ENCODE data around the gene CIART.
A peak's percentile ranks its signal among the peaks of the same experiment; 100 is the strongest.

Gene CIART

GRCh38 chr1:150262388-150263320, 19.7 kb upstream of the CIART start:
- H3K36me3 ChIP-seq (ENCODE audit: insufficient read depth, low read length): peaks cover 31% of the 10 kb centered on the region
- no peaks in the 10 kb centered on the region for H3F3A ChIP-seq (ENCODE audit: insufficient read depth, low read length)
- H3K4me1 ChIP-seq (ENCODE audit: insufficient read depth, low read length, severe bottlenecking): peaks cover 18% of the 10 kb centered on the region
- no peaks in the 10 kb centered on the region for H3K9me2 ChIP-seq (ENCODE audit: low read depth, low read length)
- H3K79me2 ChIP-seq (ENCODE audit: insufficient read depth, low read length): no peaks in the 10 kb centered on the region
- no peaks in the 10 kb centered on the region for H3K9me3 ChIP-seq (ENCODE audit: low read length)
- H3K4me3 ChIP-seq (ENCODE audit: low read depth, low read length, poor library complexity, severe bottlenecking): no peak overlapping the region
- H2AFZ ChIP-seq (ENCODE audit: low read length): no peak overlapping the region
- no peak for TF ChIP-seq EZH2 (IDR thresholded peaks at IDR 0.05; ENCODE audit: borderline replicate concordance, low read length)
- peak; percentile 27; the same call in 1 of the 2 replicates for TF ChIP-seq CTCF (IDR thresholded peaks at IDR 0.05; ENCODE audit: low read length)
- H3K9ac ChIP-seq (ENCODE audit: low read length): no peak overlapping the region
- no peak overlapping the region for H3K27ac ChIP-seq (ENCODE audit: low read depth, low read length, poor library complexity, severe bottlenecking)
- no peaks in the 10 kb centered on the region for H3K27me3 ChIP-seq (ENCODE audit: insufficient read depth, low read length)
- peak overlapping the region; percentile 15; the same call in 1 of the 2 replicates for H3K4me2 ChIP-seq (ENCODE audit: low read length)
- no peaks in the 10 kb centered on the region for H4K20me1 ChIP-seq (ENCODE audit: insufficient read depth, low read length)

- Histone ChIP-seq H3K9me3 (ENCODE audit: low read length) (no peaks in the 10 kb centered on the region), H3F3A (ENCODE audit: insufficient read depth, low read length) (no peaks in the 10 kb centered on the region), H3K9me2 (ENCODE audit: low read depth, low read length) (no peaks in the 10 kb centered on the region), H3K4me1 (ENCODE audit: insufficient read depth, low read length, severe bottlenecking) (peaks cover 23% of the 10 kb centered on the region), H3K27ac (ENCODE audit: low read depth, low read length, poor library complexity, severe bottlenecking) (no peak overlapping the region), H3K79me2 (ENCODE audit: insufficient read depth, low read length) (peaks cover 8% of the 10 kb centered on the region), H3K27me3 (ENCODE audit: insufficient read depth, low read length) (no peaks in the 10 kb centered on the region), H3K4me3 (ENCODE audit: low read depth, low read length, poor library complexity, severe bottlenecking) (no peak overlapping the region), H3K9ac (ENCODE audit: low read length) (no peak overlapping the region), H3K36me3 (ENCODE audit: insufficient read depth, low read length) (peaks cover 31% of the 10 kb centered on the region), H2AFZ (ENCODE audit: low read length) (no peak overlapping the region), H3K4me2 (ENCODE audit: low read length) (no peak overlapping the region), H4K20me1 (ENCODE audit: insufficient read depth, low read length) (no peaks in the 10 kb centered on the region)
- no peak for TF ChIP-seq CTCF (IDR thresholded peaks at IDR 0.05; ENCODE audit: low read length)
- no peak for TF ChIP-seq EZH2 (IDR thresholded peaks at IDR 0.05; ENCODE audit: borderline replicate concordance, low read length)
These were observed 18.8 kb upstream of the CIART start for GRCh38 chr1:150263549-150263948.

- H3K4me1 ChIP-seq (ENCODE audit: insufficient read depth, low read length, severe bottlenecking): peaks cover 36% of the 10 kb centered on the region
- TF ChIP-seq CTCF (IDR thresholded peaks at IDR 0.05; ENCODE audit: low read length) (no peak), EZH2 (IDR thresholded peaks at IDR 0.05; ENCODE audit: borderline replicate concordance, low read length) (no peak)
These were observed 14.5 kb upstream of the CIART start for GRCh38 chr1:150267896-150268295.

More at GRCh38 chr1:150267896-150268295, 14.5 kb upstream of the CIART start:
- H3K36me3 ChIP-seq (ENCODE audit: insufficient read depth, low read length): peaks cover 31% of the 10 kb centered on the region
- H3K4me3 ChIP-seq (ENCODE audit: low read depth, low read length, poor library complexity, severe bottlenecking): peak overlapping the region; percentile 80
- no peaks in the 10 kb centered on the region for H4K20me1 ChIP-seq (ENCODE audit: insufficient read depth, low read length)
- no peaks in the 10 kb centered on the region for H3F3A ChIP-seq (ENCODE audit: insufficient read depth, low read length)
- peak overlapping the region; percentile 87 for H3K9ac ChIP-seq (ENCODE audit: low read length)
- H3K4me2 ChIP-seq (ENCODE audit: low read length): peak overlapping the region; percentile 85
- H3K27ac ChIP-seq (ENCODE audit: low read depth, low read length, poor library complexity, severe bottlenecking): peak overlapping the region; percentile 25
- no peaks in the 10 kb centered on the region for H3K9me3 ChIP-seq (ENCODE audit: low read length)
- H3K9me2 ChIP-seq (ENCODE audit: low read depth, low read length): no peaks in the 10 kb centered on the region
- peaks cover 10% of the 10 kb centered on the region for H3K79me2 ChIP-seq (ENCODE audit: insufficient read depth, low read length)
- no peak overlapping the region for H2AFZ ChIP-seq (ENCODE audit: low read length)
- no peaks in the 10 kb centered on the region for H3K27me3 ChIP-seq (ENCODE audit: insufficient read depth, low read length)

All from OCI-LY1 (cell line).